Nasal cavity respiratory epithelium epithelial cell of viscerocranial mucosa (primary cell): ENCODE data around the gene TMC1. TPM values are rescaled to one million over a fixed set of nuclear protein-coding genes. Genes with fewer than 3 reads are reported as not detected.

Source experiments
- total RNA-seq: library from RNA; depleted of rRNA; stranded (reverse); fragments of >200 nt; gene quantifications from 2 replicates; pipeline ENCODE4 v1.2.3, GENCODE V29; 2014

Gene TMC1
- total RNA-seq = 0.71 and 1.0 TPM in 2 replicates

DNA sequence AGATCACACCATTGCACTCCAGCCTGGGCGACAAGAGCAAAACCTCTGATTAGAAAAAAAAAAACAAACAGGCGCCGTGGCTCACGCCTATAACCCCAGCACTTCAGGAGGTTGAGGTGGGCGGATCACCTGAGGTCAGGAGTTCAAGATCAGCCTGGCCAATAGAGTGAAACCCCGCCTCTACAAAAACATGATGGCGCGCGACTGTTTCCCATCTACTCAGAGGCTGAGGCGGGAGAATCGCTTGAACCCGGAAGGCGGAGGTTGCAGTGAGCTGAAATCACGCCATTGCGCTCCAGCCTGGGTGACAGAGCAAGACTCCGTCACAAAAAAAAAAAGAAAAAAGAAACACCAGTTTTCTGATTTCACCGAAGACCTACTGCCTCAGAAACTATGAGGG is at the start of gene TMC1:
Gene TMC1 (plus strand): TSS at position 193 of the 400 bp plus-strand sequence. CDS start 127,041 bp downstream, outside the sequence.

Other genes starting within 250 kb of the TMC1 start
- gene ZFAND5, start 156.4 kb upstream of the TMC1 start, total RNA-seq = 88.2 and 168 TPM in 2 replicates